Measurements from ENCODE around the gene PDGFC.

Gene PDGFC

DNA sequence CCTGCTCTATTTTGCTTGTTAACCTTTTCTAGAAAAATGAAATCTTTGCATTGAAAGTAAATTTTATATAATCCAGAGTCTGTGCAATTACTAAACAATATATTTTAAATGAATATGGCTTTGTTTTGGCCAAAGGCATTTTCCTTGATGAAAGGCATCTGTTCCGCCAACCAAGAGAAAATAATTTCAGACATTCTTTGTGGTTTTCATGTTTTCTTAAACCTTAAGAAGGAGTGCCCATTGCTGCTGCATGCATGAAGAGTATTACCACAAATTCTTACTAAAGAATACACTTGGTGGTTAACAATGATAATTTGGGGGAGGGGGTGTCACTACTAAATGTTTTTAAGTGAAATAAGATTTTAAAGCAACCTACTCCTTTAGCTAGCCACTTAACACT lies 2.7 kb upstream of the PDGFC start:
- DNase-seq (ENCODE audit: low read depth): no peak

DNA sequence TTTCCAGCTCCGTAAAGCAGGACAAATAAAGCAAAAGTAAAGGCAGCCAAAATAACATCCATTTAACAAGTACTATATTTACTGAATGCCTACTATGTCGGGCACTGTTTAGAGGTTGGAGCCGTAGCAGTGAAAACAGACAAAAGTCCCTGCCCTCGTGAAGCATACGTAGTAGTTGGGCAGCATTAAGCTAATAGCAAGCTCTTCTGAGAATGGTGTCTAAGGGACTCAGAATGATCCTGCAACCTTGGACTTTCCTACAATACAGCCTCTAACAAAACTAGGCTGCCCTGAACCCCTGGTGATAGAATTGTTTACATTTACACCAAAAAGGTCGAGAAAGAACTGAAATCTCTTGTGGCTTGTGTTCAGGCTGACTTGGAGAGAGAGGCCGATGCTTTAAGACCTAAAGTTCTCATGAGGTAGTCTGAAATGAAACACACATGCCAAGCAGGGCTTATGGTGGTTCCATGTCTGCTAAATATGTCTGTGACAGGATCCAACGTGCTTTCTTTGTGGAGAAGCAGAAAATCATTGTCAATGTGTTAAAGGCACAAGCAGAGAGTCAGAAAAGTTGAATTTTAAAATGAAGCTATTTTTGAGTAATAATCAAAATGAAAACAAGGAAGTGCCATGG lies 898 bp upstream of the PDGFC start:
- no peak for DNase-seq (ENCODE audit: low read depth)

DNA sequence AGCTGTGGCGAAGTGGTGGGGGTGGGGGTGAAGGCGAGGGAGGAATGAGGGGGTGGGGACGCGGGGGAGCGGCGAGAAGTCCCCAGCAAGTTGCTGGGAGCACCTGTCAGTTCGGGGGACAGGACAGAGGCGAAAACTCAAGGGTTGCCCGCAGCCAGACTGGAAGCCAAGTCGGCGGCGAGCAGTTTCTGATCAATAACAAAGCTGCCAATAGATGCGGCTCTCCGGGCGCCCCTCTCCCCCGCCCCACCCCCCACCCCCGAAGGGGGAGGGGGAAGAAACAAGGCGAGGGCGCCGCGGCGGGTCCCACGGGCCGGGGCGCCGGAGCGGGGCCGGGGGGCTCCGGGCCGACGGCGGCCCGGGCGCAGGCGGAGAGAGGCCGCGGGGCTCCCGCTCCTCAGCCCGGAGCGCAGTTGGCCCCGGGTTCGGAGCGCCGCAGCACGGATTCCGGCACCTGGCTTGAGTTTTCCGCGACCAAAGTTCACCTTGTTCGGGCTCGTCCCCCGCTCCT lies 379 bp downstream of the PDGFC start:
- DNase-seq (ENCODE audit: low read depth): no peak

DNA sequence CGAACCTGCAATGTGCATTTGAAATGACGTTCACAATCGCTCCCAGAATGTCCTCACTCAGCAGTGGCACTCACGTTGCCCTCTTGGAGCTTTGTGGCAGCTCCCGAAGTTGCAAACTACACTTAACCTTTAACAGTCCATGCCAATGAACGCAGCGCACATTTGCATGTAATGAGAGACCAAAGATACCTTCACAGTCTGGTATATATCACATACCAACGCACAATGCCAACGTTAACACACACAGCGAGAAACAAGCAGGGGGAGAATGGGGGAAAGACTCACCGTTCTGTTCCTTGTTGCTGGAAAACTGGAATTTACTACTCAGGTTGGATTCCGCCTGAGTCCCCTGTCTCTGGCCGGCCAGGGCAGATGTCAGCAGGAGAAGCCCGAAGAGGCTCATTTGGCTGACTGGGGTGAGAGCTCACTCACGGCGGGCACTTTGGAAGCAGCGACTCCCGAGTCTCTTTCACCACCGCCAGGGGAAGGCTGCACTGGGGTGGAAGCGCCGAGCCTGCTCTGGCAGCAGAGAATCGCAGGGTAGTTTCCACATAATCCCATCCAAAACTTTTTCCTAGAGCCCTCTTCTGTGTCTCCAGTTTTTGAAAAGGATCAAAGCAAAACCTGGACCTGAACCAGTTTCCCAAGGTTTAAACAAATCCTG lies 966 bp downstream of the PDGFC start:
- DNase-seq (ENCODE audit: low read depth): no peak

DNA sequence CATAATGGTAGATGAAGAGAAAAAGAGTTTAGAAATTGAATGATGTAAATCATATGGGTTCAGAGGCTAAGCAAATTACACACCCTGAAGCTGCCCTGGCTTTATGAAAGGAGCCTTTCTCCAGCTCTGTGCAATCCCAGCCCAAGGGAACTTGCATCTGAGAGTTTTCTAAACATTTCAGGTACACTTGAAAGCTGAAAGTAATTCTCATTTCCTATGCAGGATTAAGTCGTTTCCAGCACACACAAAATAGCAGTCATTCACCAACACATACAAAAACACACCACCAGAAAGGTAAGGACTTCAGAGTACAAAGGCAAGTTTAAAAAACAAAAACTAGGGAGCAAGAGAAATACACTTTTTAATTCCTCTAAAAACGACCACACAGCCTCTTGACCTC lies 1.7 kb downstream of the PDGFC start:
- DNase-seq (ENCODE audit: low read depth): no peak

DNA sequence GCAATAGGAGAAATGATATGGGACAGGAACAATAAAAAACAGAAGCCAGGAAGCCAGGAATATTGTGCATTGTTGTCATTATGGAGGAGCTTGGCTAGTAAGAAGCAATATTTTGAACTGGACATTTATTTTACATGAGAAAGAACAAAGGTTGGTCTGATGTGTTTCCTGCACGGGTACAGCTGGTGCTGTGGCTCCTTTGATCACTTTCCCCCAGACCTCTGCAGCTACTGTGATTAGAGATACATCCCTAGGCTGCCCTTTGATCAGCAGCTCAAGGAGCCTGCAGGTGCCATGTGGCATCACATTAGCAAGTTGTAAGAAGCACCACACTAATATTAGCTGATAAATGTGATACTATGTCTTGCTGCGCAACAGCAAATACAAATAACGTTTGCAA lies 2.5 kb downstream of the PDGFC start:
- DNase-seq (ENCODE audit: low read depth): no peak

DNA sequence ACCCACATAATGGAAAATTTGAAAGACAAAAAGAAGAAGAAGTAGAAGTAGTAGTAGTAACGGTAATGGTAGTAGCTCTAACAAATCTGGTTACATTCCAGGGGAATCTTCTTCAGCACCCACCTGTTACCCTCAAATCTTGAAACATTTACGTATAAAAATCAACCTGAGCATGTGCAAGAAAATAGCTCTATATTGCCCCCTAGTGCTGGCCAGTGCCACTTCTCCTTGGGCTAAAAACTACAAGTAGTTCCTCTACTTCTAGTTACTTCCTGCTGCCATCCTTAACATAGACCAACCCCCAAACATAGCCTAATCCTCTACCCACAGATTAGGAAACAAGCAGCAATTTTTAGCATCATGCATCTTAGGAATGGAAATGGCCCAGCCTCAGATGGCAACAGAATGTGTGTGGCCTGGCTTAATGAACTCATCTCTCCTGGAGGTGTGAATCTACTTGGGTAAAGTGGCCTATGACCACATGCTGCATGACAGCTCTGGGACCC lies 3.1 kb downstream of the PDGFC start:
- no peak for DNase-seq (ENCODE audit: low read depth)

DNA sequence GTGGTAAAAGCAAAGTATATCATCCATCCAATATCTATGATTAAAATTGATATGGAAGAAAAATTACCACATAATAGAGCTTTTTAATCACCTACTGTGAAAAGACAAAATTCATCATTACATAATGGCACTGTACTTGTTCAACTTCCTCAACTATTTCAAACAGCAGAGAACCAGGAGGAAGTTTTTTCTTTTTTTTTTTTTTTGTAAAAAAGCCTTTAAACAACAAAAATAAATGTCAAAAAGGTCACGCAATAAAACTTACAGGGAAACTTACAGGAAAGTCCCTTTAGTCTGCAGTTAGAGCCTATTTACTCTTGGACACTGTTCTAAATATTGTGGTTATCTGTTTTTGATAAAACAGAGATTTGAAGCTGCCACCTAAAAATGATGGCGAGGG lies 4.8 kb downstream of the PDGFC start:
- DNase-seq (ENCODE audit: low read depth): no peak

DNA sequence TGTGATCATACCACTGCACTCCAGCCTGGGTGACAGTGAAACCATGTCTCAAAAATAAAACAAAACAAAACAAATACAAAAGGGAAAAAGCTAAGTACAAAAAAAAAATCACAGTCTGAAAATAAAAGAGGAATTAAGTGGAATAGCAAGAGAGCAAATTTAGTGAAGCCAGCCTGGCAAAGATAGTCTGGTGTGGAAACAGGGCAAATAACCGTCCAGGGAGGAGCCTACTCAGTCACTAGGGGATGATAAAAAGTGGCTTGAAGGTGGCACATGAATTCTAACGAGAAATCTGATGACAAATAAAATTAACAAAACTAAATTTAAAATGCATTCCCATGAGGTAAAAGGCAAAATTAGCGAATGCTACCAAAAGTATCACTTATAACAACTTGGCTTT lies 8.2 kb downstream of the PDGFC start:
- DNase-seq (ENCODE audit: low read depth): no peak

DNA sequence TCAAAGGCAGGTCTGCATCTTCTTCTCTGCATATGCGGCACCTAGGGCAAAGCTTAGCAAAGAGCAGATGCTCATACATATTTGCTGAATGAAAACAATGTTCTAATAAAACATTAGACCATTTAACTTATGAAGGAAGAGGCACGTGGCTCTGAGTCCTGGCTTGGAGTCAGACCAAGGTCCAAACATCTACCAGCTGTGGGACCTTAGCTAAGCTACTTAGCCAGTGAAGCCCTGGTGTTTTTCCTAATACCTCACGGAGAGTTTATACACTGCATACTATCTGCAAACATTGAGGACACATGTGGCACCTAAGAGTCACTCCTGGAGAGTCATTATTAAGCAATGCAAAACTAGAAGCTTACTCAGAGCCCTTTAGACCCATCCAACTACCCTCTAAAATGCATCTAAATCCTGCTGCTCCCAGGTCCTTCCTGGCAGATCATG lies 9.0 kb downstream of the PDGFC start:
- DNase-seq (ENCODE audit: low read depth): no peak

DNA sequence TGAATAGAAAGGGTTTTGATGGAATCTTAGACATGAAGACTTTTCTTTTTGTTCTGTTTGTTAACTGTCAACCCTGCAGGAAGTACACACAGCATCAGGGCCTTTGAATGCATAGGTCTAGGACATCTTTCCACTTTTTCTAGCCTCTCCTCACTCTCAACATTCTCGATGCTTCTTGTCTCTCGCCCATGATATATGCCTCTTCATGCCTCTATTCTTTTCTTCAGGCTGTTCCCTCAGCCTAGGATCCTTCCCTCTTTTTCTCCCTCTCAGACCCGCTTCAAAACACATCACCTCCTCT lies 9.6 kb downstream of the PDGFC start:
- DNase-seq (ENCODE audit: low read depth): no peak

DNA sequence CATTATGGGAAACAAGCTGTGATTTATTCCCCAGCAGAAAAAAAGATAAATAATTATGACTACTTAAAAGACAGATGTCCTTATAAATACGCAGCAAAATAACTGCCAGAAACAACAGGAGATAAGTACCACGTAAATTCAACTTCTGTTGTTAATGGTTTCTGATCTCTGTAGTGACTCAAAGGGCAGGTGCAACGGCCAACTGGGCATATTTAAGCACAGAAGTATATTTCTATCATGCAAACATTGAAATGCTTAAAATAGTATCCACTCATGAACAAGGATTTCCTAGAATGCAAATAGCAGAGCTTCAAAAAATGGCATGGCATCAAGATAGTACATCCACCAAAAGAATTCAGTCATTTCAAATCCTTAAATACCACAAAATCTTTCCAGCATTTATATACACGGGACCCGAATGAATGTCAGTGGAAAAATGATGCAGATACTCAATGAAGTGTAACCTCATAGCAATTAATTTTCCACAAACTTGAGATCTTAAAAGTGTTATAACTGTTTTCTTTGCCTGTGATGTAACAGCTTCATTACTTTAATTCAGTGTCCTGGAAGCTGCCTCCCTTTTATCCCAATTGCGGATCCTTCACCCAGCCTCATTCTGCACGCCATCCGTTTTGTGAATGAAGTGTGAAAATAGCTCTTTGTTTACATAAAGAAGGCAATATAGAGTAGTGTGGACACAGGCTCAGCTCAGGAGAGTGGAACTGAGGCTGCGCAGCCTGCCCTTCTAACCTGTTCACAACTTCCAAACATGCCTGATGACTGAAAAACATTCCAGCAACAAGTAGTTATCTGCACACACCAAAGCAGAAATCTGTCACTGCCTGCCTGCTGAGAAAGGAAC lies 10.2 kb downstream of the PDGFC start:
- DNase-seq (ENCODE audit: low read depth): no peak

DNA sequence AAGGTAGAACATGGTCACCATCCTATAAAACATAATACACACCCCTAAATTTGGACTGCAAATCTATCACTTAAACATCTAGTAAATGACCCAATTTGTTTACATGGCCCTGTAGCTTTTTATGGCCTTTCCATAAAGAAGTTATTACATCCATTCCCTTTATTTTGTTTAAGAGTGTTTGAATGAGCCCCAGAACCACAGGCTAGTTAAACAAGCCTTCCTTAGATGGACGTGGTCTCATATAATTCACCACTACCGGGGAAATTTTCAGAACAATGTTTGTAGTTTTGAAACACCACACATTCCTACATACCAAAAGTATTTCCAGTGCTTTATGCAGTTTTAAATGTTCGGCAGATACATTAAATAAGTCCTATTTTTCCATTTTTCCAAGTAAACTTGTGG lies 12.3 kb downstream of the PDGFC start:
- no peak for DNase-seq (ENCODE audit: low read depth)

DNA sequence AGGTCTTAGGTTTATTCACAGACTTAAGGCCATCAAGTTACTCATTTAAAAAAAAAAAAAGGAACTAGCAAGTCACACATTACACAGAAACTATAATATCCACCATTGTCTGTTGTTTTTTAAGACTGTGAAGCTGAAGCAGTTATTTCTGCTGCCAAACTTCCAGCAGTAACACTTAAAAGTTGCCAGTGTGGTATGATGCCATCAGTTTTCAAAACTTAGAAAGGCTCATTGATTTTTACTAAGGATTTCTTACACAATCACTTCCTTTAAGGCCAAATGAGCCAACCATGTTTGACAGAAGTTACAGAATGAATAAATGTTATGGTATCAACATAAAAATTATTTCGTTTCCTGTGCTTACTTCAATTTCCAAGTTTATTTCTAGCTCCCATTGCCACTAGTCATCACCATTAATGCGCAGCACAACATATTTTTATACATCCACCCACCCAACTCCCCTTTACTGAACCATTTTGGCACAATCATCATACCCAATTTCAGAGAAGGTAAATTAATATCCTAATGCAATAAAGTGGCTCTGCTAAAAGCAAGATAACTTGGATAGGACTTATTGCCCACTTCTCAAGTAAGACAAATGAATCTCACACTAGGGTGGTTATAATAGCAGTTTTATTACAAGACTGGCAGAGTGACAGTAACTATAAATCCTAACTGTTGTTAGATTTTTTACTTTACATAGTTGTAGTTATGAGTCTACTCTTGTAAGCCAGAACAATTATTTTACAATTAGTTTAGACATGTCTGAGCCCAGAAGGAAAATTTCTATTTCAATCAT lies 13.1 kb downstream of the PDGFC start:
- DNase-seq (ENCODE audit: low read depth): no peak

DNA sequence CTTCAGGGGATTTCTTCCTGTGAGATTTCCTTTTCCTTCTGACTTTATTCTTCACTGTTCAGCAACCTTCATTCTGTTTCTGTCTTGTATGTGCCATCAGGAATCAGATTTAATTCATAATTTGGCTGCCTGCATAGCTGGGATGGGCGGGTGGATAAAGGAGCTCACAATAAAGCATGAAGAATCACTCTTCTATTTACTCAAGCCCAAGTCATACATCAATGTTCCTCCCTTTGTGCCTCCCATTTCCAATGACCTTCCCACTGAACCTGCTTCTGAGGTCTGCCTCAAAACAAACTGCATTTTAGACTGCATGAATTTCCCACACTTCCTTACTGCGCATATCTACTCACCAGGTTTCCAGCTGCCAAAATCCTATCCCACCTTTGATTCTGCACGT lies 14.0 kb downstream of the PDGFC start:
- no peak for DNase-seq (ENCODE audit: low read depth)

DNA sequence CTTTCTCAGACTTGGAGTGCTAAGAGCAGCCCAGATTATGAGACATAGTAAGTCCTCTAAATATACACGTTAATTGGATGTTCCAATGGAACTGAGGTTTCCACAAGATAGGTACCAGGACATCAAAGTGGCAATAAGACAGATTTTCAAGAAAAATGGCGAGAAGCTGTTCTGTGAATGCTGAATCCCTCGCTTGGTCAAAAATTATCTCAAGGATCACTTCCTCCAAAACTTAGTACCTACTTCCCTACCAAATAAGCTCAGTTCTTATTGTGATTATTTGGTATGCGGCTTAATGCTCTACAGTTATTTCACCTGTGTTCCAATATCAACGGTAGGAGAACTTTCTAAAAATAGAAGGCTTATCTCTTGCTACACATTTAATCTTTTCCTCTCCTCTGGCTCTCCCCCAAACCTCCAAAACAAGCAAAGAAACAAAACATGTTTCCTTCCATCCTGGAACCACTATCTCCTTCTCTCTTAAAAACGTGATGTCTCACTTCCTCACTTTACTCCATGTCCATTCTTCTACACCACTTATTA lies 14.7 kb downstream of the PDGFC start:
- no peak for DNase-seq (ENCODE audit: low read depth)

DNA sequence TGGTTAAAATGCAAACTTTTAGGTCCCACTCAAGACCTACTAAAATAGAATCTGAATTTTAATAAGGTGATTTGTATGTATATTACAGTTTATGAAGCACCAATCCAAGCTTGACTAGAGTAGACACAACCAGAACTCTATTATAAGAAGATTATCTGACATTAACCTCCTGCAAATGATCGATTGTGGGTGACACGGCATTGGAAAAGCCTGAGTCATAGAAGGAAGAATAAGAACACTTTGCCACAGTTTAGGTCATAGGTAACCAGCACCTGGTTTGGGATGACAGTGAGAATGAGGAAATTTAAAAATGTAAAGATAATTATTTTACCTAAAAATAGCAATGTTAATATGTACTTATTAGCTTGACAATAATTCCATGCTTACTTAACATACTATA lies 15.2 kb downstream of the PDGFC start:
- no peak for DNase-seq (ENCODE audit: low read depth)

DNA sequence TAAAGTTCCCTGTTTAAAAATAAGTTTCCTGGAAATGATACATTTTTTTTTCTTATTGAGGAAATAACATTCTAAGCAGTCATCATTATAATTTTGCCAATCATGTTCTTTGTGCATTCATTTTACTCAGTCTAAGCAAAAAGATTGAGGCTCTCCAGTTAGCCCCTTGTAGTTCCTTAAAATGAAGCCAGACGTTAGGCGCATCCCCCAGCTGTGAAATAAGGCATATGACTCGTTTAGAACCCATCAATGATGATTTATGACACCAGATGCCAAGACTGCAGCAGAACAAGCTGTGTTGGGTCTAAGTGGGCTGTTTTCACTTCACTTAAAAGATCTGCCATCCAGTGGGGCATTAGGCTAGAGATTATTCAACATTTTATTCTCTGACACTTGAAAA lies 17.0 kb downstream of the PDGFC start:
- no peak for DNase-seq (ENCODE audit: low read depth)

DNA sequence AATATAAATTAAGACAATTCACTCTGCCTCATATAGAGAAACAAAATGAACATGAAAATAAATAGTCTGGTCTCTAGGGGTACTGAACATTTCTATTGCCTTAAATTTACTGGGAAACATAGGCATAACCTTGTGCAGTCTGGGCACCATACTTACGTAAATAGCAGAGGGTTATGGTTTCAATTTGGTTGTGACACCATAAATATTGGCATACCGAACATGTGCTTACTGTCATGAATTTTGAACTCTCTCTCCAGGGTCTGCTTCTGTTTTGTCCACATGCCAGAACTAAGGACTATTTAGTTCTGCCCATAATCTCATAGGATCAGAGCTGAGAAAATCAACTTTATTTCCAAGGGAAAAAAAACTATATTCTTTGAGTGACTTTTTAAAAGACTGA lies 17.6 kb downstream of the PDGFC start:
- DNase-seq (ENCODE audit: low read depth): no peak

DNA sequence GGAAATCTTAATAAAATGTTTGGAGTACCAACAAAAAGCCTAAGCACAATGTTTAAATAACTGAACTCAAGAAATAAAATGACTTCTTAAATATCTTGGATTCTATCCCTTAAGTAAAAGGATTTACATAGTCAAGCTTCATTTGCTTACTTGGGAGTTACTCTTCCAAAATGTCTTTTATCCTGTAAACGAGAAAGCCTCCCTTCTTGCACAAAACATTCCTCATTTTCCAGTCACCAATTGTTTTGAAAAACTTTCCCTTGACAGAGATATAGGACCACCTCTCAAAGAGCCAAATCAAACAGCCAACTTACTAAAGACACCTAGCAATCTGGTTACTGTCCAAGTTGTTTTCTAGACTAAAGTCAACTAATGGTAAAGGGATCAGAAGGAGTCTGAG lies 18.6 kb downstream of the PDGFC start:
- no peak for DNase-seq (ENCODE audit: low read depth)

DNA sequence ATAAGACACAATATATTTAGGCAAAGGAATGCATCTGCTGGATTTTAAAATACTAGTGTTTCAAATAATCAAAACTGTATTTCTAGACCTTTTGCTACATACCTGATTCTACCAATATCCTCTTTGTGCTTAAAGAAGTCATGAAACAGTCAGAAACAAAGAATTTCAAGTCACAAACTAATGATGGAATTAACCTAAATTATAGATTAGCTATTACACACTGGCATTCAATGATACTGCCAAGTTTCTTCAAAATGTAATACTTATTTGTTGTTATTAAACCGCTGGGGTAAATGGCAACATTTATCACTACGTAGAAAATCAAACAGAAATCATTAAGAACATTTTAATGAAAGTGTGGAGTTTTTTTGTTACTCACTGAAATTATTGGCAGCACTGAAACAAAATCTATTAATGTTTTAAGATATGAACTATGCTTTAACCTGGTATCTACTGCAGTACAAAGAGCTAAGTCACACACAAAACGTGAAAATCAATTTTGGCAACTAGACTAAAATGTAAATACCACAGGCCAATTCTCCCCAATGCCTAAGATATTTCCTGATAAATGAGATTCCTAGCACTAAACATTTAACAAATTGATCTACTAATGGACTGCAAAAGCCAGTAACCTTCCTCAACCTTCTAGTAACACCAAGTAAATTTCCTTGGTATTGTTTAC lies 19.4 kb downstream of the PDGFC start:
- DNase-seq (ENCODE audit: low read depth): no peak

Data from activated T-cell treated with anti-CD3 and anti-CD28 coated beads for 1 hour (primary cell).